H1 (cell line): ENCODE data around the gene GIPC2. TPM values are rescaled to one million over a fixed set of nuclear protein-coding genes. Genes with fewer than 3 reads are reported as not detected.

ENCODE experiments used
- BRCA1 ChIP-seq: IDR thresholded peaks from 2 replicates; pipeline ENCODE4 v1.6.1; 2012; ENCODE audit warnings: low read depth, low read length, improper control_type of control experiment
- CHD7 ChIP-seq: fragments of 300-600 bp; sonication (generic); IDR thresholded peaks from 2 replicates; pipeline ENCODE4 v1.7.1; 2012; ENCODE audit warnings: low read length, moderate library complexity, mild to moderate bottlenecking, inconsistent platforms; ENCODE audit not compliant: insufficient replicate concordance
- KDM5A ChIP-seq: fragments of 200-600 bp; IDR thresholded peaks from 2 replicates; pipeline ENCODE4 v1.7.1; 2012; ENCODE audit warnings: mild to moderate bottlenecking, low read length, inconsistent platforms, mixed read lengths
- NRF1 ChIP-seq: IDR thresholded peaks from 2 replicates; pipeline ENCODE4 v1.6.1; 2011; ENCODE audit warnings: mild to moderate bottlenecking, low read depth, low read length, improper control_type of control experiment
- POLR2AphosphoS5 ChIP-seq: IDR thresholded peaks from 2 replicates; pipeline ENCODE4 v1.6.1; 2011; ENCODE audit warnings: low read depth, low read length
- polyA plus RNA-seq, 7 experiments: library from polyadenylated mRNA; depleted of rRNA in 3 of 7; stranded (reverse) in 5 of 7; unstranded in 2 of 7; fragments of >200 nt in 5 of 7; fragments of 200-250 nt in 2 of 7; gene quantifications; 1 replicate in 5 of 7; 2 replicates in 1 of 7; 4 replicates in 1 of 7; pipeline versions ENCODE4 v1.2.1 to v1.2.3, GENCODE V29; 2011 to 2013; ENCODE audit warnings: missing spikeins in 2 of 7, mixed read lengths in 2 of 7
- total RNA-seq: library from RNA; stranded (reverse); fragmentation: NEBNext Ultra II Directional; extraction: Animal tissue kit (Norgen Biotek cat#: 25700); gene quantifications from 2 replicates; pipeline ENCODE4 v1.2.1, GENCODE V29; 2021

The GIPC2 gene
- total and polyA plus RNA-seq, 2 of the 8 experiments (the other 6 are each of a cell fraction or from before 2014, with no cell fraction given) = 0.29 to 0.69 TPM

- TF ChIP-seq CHD7 = no peak
- TF ChIP-seq KDM5A = no peak
- TF ChIP-seq POLR2AphosphoS5 = no peak
- TF ChIP-seq BRCA1 = no peak
- no peak for TF ChIP-seq NRF1
These were observed 101.3 kb downstream of the GIPC2 start (continued) for GRCh38 chr1:78147031-78147430.
